ENCODE results near the gene ADGRV1. TPM values are rescaled to one million over a fixed set of nuclear protein-coding genes. Genes with fewer than 3 reads are reported as not detected.

The ADGRV1 gene
- total RNA-seq, 4 donors from 2014 or later, result 0.28 to 6.5 (median 3.7) TPM

DNA sequence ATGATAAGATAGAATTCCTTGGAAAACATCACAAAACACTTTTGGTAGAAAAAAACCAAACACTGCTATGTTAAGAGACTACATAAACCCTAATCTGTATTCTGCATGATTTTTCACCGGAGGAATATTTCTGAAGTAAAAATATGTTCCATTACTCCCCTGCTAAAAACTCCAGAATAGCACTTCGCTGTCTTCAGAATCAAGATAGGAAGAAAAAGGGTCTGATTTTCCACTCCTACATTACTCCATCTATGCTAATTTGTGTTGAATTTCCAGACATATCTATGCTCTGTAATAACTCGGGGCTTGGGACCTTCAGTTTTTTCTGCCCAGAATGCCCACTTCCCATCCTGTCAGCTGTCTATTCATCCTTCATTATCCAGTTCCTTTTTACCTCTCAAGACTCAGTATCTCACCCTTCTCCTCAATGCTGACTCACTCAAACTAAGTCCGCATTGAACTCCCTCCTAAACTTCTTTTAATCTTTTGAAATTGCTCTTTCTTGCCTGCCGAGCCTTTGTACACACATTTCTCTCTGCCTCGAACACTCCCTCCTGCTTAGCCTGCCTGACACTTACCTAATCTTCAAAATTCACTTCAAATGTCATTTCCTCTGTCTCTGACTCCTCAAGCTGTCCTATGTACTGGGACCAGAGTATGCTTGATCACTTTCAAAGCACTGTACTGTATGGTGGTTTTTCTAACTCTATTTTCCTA is 653.6 kb downstream of the ADGRV1 start:
- Histone ChIP-seq H3K9me3 (no peaks in the 10 kb centered on the region), H3K27ac (peak overlapping the region in 1 of 4 donors; percentile 15), H3K27me3 (no peaks in the 10 kb centered on the region), H3K4me1 (no peaks in the 10 kb centered on the region), H3K36me3 (no peaks in the 10 kb centered on the region), H3K4me3 (no peak overlapping the region)
- TF ChIP-seq, protein P1, sequence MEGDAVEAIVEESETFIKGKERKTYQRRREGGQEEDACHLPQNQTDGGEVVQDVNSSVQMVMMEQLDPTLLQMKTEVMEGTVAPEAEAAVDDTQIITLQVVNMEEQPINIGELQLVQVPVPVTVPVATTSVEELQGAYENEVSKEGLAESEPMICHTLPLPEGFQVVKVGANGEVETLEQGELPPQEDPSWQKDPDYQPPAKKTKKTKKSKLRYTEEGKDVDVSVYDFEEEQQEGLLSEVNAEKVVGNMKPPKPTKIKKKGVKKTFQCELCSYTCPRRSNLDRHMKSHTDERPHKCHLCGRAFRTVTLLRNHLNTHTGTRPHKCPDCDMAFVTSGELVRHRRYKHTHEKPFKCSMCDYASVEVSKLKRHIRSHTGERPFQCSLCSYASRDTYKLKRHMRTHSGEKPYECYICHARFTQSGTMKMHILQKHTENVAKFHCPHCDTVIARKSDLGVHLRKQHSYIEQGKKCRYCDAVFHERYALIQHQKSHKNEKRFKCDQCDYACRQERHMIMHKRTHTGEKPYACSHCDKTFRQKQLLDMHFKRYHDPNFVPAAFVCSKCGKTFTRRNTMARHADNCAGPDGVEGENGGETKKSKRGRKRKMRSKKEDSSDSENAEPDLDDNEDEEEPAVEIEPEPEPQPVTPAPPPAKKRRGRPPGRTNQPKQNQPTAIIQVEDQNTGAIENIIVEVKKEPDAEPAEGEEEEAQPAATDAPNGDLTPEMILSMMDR (IDR thresholded peaks at IDR 0.05), result no peak
- no peak for TF ChIP-seq POLR2A (IDR thresholded peaks at IDR 0.05)
- no peak for DNase-seq

DNA sequence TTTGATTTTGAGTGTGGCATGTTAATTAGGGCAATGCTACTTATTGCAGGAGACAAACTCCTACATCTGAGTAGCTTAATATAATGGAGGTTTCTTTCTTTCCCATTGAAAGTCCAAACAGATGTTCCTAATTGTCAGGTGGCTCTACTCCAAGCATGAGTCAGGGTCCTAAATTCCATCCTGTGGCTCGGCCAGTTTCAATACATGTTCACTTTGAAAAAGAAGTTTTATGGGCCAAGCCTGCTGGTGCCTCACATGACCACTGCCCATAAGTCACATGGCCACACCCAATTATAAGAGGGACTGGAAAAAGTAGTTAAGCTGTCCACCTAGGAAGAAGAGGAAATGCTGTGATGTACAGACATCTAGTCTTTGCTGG is 654.1 kb downstream of the ADGRV1 start:
- Histone ChIP-seq H3K4me1 (no peaks in the 10 kb centered on the region), H3K9me3 (no peaks in the 10 kb centered on the region), H3K36me3 (no peaks in the 10 kb centered on the region), H3K27ac (peak overlapping the region in 1 of 4 donors; percentile 15), H3K27me3 (no peaks in the 10 kb centered on the region), H3K4me3 (no peak overlapping the region)
- peak in 1 of 3 donors; percentile 54 for DNase-seq
- TF ChIP-seq, protein P1 (IDR thresholded peaks at IDR 0.05), result no peak
- no peak for TF ChIP-seq POLR2A (IDR thresholded peaks at IDR 0.05)

Other genes starting within 250 kb of the ADGRV1 start
- 1 to 10 TPM; 1.1 to 4.1 (median 2.9) TPM for gene CETN3, start 149.0 kb upstream of the ADGRV1 start, total RNA-seq
- 1 to 10 TPM; 4.1 to 8.1 (median 5.0) TPM for gene MBLAC2, start 84.0 kb upstream of the ADGRV1 start, total RNA-seq
- 1 to 10 TPM in 1 of 4 donors, under 1 TPM in 2, not detected in 1; 0.53 to 1.3 (median 0.76) TPM for gene POLR3G, start 83.9 kb upstream of the ADGRV1 start, total RNA-seq
- gene LYSMD3, start 29.2 kb upstream of the ADGRV1 start, total RNA-seq, result 10 to 100 TPM; 10.8 to 21.9 (median 15.0) TPM

Data from Peyer's patch (tissue), 4 donors.